Right atrium auricular region (tissue), 2 donors: ENCODE data around the gene TRIB2. TPM values are rescaled to one million over a fixed set of nuclear protein-coding genes. Genes with fewer than 3 reads are reported as not detected.

ENCODE experiments used
- DNase-seq: peaks from one replicate; pipeline ENCODE4 v3.0.0-alpha.2; 2019; ENCODE audit warnings: low spot score
- H3K27ac ChIP-seq, 2 donors: fragments of 200-600 bp; sonication (generic); 1 replicate in 1 of 2; 2 replicates in 1 of 2; pipeline ENCODE4 v1.5.1; 2016 to 2019
- H3K27me3 ChIP-seq, 2 donors: fragments of 200-600 bp; sonication (generic); one replicate each; pipeline versions ENCODE4 v1.5.1 to v1.6.0; 2017 to 2019
- H3K36me3 ChIP-seq: fragments of 200-600 bp; sonication (generic); one replicate; pipeline ENCODE4 v1.5.1; 2016
- H3K4me1 ChIP-seq, 2 donors: fragments of 200-600 bp; sonication (generic); one replicate each; pipeline versions ENCODE4 v1.5.1 to v1.6.0; 2017 to 2019
- H3K4me3 ChIP-seq, 2 donors: fragments of 200-600 bp; sonication (generic); 1 replicate in 1 of 2; 2 replicates in 1 of 2; pipeline ENCODE4 v1.5.1; 2017 to 2019; ENCODE audit warnings: mild to moderate bottlenecking in 1 of 2, moderate library complexity in 1 of 2
- H3K9me3 ChIP-seq, 2 donors: fragments of 200-600 bp; sonication (generic); one replicate each; pipeline ENCODE4 v1.5.1; 2019
- CTCF ChIP-seq, 2 donors: fragments of 200-600 bp; sonication (generic); IDR thresholded peaks; one replicate each; pipeline ENCODE4 v1.5.1; 2019; ENCODE audit warnings: antibody characterized with exemption in 2 of 2
- total RNA-seq, 2 donors: library from RNA; depleted of rRNA; stranded (reverse); fragments of >200 nt; gene quantifications; one replicate each; pipeline ENCODE4 v1.1.0, GENCODE V29; 2016

TRIB2 gene
- total RNA-seq, result 10 to 100 TPM; 33.5 to 55.7 TPM

- no peak for TF ChIP-seq CTCF (IDR thresholded peaks at IDR 0.05)
- peak within 1 kb of the TSS; percentile 93 to 98 for H3K27ac ChIP-seq
- H3K27me3 ChIP-seq, result no peaks in the 10 kb centered on the region
- no peaks in the 10 kb centered on the region for H3K36me3 ChIP-seq
- H3K4me3 ChIP-seq, result peak within 1 kb of the TSS; percentile 72 to 83
- peak; percentile 92 for DNase-seq
- peaks cover 0 to 35% of the 10 kb centered on the region in 2 donors for H3K4me1 ChIP-seq
- no peaks in the 10 kb centered on the region for H3K9me3 ChIP-seq
Observed at GRCh38 chr2:12716282-12717190, at the start of gene TRIB2. TSS of gene TRIB2 (plus strand) at chr2:12716936. CDS start at chr2:12718308, 1,372 bp downstream.

GRCh38 chr2:12669036-12669435 lies 47.7 kb upstream of the TRIB2 start:
- Histone ChIP-seq H3K4me3 (no peak overlapping the region), H3K4me1 (no peaks in the 10 kb centered on the region), H3K27ac (no peak overlapping the region), H3K9me3 (peaks cover 0 to 16% of the 10 kb centered on the region in 2 donors), H3K36me3 (no peaks in the 10 kb centered on the region), H3K27me3 (no peaks in the 10 kb centered on the region)
- no peak for DNase-seq
- TF ChIP-seq CTCF (IDR thresholded peaks at IDR 0.05), result no peak

- Histone ChIP-seq H3K4me3 (no peak overlapping the region), H3K9me3 (no peaks in the 10 kb centered on the region), H3K27ac (no peak overlapping the region), H3K27me3 (no peaks in the 10 kb centered on the region), H3K36me3 (no peaks in the 10 kb centered on the region), H3K4me1 (peaks cover 0 to 12% of the 10 kb centered on the region in 2 donors)
- no peak for DNase-seq
- no peak for TF ChIP-seq CTCF (IDR thresholded peaks at IDR 0.05)
Observed at GRCh38 chr2:12672711-12673315, 43.9 kb upstream of the TRIB2 start.

GRCh38 chr2:12674644-12675328 lies 42.0 kb upstream of the TRIB2 start:
- Histone ChIP-seq H3K27me3 (no peaks in the 10 kb centered on the region), H3K36me3 (no peaks in the 10 kb centered on the region), H3K27ac (no peak overlapping the region), H3K4me1 (peaks cover 0 to 12% of the 10 kb centered on the region in 2 donors), H3K9me3 (no peaks in the 10 kb centered on the region), H3K4me3 (no peak overlapping the region)
- DNase-seq, result no peak
- TF ChIP-seq CTCF (IDR thresholded peaks at IDR 0.05), result no peak

GRCh38 chr2:12675352-12675795 lies 41.4 kb upstream of the TRIB2 start:
- Histone ChIP-seq H3K36me3 (no peaks in the 10 kb centered on the region), H3K4me1 (peaks cover 0 to 12% of the 10 kb centered on the region in 2 donors), H3K4me3 (no peak overlapping the region), H3K27me3 (no peaks in the 10 kb centered on the region), H3K9me3 (no peaks in the 10 kb centered on the region), H3K27ac (no peak overlapping the region)
- no peak for DNase-seq
- TF ChIP-seq CTCF (IDR thresholded peaks at IDR 0.05), result no peak
